PC-3 (cell line): ENCODE data around the gene DDI2.

Source experiments
- EZH2phosphoT487 ChIP-seq: fragments of 300-600 bp; sonication (generic); IDR thresholded peaks from 2 replicates; pipeline ENCODE4 v1.6.1; 2018; ENCODE audit warnings: mild to moderate bottlenecking, antibody characterized with exemption, low read length, borderline replicate concordance
- TF ChIP-seq, protein P1 (sequence below): fragments of 300-600 bp; sonication (generic); conservative IDR thresholded peaks from 2 replicates; pipeline ENCODE4 v1.5.1; 2017; ENCODE audit warnings: antibody characterized with exemption, low read depth, mild to moderate bottlenecking, low read length

GRCh38 chr1:15714406-15715136 lies 97.3 kb downstream of the DDI2 start:
- TF ChIP-seq, protein P1, sequence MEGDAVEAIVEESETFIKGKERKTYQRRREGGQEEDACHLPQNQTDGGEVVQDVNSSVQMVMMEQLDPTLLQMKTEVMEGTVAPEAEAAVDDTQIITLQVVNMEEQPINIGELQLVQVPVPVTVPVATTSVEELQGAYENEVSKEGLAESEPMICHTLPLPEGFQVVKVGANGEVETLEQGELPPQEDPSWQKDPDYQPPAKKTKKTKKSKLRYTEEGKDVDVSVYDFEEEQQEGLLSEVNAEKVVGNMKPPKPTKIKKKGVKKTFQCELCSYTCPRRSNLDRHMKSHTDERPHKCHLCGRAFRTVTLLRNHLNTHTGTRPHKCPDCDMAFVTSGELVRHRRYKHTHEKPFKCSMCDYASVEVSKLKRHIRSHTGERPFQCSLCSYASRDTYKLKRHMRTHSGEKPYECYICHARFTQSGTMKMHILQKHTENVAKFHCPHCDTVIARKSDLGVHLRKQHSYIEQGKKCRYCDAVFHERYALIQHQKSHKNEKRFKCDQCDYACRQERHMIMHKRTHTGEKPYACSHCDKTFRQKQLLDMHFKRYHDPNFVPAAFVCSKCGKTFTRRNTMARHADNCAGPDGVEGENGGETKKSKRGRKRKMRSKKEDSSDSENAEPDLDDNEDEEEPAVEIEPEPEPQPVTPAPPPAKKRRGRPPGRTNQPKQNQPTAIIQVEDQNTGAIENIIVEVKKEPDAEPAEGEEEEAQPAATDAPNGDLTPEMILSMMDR: no peak
- no peak for TF ChIP-seq EZH2phosphoT487
